Measurements from ENCODE around the gene PLEKHA5.
A peak's percentile ranks its signal among the peaks of the same experiment; 100 is the strongest.
"Not testable (repeated sequence)": the region's sequence is repeated elsewhere in the genome, so short reads cannot be mapped to it uniquely, and the experiment has no call there.

PLEKHA5 gene, protein sequence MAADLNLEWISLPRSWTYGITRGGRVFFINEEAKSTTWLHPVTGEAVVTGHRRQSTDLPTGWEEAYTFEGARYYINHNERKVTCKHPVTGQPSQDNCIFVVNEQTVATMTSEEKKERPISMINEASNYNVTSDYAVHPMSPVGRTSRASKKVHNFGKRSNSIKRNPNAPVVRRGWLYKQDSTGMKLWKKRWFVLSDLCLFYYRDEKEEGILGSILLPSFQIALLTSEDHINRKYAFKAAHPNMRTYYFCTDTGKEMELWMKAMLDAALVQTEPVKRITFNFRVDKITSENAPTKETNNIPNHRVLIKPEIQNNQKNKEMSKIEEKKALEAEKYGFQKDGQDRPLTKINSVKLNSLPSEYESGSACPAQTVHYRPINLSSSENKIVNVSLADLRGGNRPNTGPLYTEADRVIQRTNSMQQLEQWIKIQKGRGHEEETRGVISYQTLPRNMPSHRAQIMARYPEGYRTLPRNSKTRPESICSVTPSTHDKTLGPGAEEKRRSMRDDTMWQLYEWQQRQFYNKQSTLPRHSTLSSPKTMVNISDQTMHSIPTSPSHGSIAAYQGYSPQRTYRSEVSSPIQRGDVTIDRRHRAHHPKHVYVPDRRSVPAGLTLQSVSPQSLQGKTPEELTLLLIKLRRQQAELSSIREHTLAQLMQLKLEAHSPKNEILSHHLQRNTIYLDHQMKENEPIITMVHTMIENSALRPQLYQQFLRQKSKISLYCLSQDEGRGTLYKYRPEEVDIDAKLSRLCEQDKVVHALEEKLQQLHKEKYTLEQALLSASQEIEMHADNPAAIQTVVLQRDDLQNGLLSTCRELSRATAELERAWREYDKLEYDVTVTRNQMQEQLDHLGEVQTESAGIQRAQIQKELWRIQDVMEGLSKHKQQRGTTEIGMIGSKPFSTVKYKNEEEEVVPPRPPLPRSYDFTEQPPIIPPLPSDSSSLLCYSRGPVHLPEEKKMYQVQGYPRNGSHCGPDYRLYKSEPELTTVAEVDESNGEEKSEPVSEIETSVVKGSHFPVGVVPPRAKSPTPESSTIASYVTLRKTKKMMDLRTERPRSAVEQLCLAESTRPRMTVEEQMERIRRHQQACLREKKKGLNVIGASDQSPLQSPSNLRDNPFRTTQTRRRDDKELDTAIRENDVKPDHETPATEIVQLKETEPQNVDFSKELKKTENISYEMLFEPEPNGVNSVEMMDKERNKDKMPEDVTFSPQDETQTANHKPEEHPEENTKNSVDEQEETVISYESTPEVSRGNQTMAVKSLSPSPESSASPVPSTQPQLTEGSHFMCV

DNA sequence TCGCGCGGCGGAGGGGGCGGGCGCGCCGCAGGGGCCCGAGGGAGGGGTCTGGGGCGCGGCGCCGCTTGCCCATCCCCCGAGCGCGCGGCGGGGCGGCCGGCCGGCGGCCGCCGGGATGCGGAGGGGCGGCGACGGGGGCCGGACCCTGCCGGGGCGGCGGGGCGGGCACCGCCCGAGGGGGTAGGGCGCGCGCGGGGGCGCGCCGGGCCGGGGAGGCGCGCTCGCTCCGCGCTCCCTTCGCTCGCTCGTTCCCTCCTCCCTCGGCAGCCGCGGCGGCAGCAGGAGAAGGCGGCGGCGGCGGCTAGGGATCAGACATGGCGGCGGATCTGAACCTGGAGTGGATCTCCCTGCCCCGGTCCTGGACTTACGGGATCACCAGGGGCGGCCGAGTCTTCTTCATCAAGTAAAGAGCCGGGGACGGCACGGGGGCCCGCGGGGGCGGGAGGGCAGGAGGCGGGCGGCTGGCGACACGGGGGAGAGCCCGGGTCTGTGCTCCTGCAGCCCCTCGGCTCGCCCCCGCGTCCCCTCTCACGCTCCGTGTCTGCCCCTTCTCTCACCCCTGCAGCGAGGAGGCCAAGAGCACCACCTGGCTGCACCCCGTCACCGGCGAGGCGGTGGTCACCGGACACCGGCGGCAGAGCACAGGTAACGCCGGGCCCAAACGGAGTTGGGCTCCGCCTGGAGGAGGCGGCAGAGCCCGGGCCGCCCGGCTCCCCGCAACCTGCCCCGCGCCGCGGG is at the start of gene PLEKHA5:
Gene PLEKHA5 (plus strand): TSS at position 248 of the 738 bp plus-strand sequence. CDS start 67 bp downstream, at position 315.
- peak; percentile 48 for DNase-seq

DNA sequence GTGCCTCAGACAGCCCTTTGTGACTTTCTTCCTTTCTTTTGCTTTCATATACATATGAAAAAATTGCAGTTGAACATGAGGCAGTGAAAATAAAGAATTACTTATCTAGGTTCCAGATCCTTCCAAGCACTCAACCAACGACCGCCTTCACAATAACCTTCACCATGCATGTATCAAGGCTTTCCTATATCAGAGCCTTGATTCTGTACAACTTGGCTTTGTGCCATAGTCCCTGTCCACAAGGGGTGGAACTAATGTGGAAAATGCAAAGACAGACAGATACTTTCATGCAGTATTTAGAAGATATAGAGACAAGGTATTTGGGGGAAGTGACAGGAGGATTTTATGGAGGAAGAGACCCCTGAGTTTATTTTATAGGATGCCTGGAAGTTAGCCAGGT is 48.6 kb upstream of the PLEKHA5 start:
- DNase-seq: no peak

DNA sequence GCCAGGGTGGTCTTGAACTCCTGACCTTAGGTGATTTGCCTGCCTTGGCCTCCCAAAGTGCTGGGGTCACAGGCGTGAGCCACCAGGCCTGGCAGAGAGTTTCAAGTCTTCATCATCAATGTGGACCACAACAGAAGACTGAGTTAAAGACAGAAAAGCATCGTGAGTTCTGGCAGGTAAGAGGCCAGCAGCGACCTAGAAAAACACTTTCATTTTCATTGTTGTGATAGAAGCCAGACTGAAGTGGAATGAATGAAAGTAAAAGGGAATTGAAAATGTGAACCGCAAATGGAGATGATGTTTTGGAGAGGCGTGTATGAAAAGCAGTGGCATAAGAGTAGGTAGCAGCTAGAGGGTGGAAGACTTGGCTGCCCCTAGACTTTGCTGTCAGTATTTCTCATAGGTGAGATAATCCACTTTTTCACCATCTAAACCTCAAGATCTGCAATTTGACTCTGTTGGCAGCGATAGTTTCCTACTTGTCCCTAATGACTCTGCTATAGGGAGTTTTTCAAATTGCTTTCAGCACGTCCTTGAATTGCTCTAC is 47.1 kb upstream of the PLEKHA5 start:
- no peak for DNase-seq

DNA sequence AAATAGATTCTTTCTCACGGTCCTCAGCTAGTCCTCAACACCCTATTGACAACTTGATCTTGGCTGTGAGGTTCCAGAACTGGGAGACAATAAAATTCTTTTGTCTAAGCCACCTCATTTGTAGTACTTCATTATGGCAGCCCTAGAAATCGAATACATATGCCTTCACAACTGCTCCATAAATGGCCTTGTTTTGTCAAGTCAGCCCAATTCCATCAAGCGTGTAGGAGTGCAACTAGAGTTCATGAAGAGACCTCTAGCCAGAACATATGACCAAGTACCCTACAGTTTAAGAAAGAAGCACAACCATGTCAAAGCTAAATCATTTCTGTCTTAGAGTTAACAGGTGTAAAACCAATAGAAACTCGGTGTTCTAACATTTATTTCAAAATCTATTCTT is 45.0 kb upstream of the PLEKHA5 start:
- no peak for DNase-seq

DNA sequence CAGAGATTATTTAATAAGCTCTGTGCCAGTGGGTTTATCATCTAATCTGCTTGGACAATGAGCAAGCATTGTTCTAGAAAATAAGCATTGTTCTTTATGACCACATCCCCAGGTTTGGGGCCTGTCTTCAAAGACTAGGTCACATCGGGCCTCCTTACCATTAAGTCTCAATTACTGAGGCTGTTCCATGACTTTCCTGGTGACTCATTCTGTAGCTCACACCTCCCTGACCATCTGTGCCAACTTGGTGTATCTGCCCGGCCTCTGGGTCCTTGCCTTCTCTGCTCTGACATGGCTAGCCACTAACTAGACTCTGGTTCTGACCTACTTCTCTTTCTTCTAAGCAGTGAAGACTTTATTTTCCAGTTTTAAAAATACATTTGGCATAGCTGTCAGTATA is 44.4 kb upstream of the PLEKHA5 start:
- no peak for DNase-seq

DNA sequence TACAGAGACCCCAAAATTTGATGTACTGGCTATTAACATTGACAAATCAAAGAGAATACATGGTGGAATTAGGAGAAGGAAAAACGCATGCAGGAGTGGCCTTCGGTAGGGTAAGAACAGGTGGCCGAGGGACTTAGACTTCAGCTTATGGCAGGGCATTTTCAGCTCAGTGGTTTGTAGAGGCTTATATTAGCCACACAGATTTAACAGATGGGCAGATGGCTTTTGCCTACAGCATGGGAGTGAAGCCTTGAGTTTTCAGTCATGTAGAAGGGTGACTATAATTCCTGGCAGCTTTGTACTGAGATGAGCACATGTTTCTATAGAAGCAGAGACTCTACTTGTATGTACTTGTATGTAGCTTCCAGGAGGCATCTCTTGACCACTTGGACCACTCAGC is 40.9 kb upstream of the PLEKHA5 start:
- no peak for DNase-seq

DNA sequence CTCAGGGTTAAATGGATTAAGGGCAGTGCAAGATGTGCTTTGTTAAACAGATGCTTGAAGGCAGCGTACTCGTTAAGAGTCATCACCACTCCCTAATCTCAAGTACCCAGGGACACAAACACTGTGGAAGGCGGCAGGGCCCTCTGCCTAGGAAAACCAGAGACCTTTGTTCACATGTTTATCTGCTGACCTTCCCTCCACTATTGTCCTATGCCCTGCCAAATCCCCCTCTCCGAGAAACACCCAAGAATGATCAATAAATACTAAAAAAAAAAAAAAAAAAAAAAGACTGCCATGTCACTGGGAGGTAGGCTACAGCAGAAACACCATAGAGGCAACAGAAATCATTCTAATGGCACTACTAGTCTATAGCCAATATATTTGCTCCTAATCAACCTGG is 37.1 kb upstream of the PLEKHA5 start:
- DNase-seq: not testable (repeated sequence)

DNA sequence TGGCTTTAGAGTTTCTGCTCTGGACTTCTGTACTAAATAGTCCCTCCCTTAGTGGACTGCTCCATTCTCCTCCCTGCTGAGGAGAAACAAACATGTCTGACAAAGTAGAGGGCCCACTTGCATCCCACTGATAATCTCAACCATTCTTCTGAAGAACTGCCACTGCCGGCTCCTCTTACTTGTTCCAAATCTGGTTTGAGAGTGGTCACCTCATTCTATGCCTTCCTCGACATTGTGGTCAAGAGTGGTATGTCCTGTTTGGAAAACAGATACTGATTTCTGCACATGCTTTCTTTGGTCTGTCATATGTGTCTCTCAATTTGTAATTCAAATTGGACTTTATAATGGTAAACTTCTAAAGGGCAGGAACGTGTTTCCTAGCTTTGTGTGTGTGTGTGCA is 36.3 kb upstream of the PLEKHA5 start:
- DNase-seq: no peak

DNA sequence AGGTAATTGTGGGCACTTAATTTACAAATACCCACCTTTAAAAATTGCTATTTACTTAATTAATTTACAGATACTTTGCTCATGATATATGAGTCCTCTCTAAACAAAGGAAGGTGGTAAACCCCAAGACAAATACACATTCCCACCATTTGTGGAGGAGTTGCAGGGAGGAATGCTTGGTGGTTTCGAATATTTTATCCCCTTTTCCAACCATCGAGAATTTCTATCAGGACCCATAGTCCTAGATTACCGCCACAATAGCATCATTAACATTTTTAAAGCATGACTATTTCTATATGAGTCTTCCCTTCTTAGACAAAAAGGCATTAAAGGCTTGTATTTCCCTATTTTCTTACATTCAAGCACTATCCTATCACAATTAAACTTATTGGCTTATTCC is 34.2 kb upstream of the PLEKHA5 start:
- DNase-seq: no peak

DNA sequence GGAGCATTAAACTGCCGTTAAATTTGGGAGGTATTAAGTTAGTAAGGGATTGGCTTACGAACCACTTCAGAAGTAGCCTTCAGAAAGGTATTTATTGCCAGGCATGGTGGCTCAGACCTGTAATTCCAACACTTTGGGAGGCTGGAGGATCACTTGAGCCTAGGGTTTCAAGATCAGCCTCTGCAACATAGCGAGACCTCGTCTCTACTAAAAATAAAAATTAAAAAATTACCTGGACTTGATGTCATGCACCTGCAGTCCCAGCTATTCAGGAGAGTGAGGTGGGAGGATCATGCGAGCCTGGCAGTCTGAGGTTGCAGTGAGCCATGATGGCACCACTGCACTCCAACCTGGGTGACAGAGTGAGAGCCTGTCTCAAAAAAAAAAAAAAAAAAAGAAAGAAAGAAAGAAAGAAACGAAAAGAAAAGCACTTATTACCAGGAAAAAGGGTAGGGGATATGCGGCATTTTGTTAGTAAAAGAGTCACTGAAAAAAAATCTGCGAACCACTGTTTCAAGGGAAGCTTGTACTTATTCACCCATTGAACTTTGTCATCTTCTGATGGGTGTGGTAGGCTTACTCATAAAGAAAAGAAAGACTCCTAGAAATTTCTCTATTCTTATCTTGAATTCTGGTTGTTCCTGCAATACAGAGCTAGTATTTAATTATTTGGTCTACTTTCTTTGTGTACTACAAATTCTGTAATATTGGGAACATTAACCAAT is 33.6 kb upstream of the PLEKHA5 start:
- DNase-seq: no peak

DNA sequence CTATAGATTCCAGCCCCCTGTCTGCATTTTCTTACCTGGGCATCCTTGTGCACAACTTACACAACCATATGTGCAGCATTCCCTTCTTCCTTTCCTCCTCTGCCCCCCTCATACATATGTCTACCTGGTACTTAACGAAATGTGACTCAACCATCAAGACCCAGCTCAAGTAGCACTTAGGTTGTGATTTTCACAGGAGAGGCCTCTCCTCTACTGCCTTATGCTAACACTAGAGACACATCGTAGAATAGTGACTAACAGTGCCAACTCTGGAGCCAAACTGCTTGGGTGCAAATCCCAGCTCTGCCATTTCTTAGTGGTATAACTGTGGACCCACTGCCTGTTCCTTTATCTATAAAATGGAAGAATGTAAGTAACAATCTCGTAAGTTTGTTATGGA is 24.1 kb upstream of the PLEKHA5 start:
- DNase-seq: no peak

DNA sequence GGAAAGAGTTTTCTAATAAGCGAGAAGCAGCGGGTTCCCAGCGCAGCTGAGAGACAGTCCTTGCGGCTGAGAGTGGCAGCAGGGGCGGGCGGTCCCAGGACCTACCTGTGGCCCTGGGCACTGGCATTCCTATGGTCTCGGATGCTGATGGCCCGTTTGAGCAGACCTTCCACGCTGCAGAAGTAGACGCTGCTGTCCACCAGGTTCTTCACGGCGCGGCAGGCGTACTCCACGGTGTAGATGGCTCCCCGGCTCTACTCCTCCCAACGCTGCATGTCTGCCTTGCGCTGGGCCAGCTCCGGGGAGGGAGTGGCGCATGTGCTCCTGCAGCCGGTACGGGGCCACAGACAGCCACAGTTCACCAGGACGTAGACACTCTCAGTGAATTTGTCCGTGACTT is 21.8 kb upstream of the PLEKHA5 start:
- no peak for DNase-seq

DNA sequence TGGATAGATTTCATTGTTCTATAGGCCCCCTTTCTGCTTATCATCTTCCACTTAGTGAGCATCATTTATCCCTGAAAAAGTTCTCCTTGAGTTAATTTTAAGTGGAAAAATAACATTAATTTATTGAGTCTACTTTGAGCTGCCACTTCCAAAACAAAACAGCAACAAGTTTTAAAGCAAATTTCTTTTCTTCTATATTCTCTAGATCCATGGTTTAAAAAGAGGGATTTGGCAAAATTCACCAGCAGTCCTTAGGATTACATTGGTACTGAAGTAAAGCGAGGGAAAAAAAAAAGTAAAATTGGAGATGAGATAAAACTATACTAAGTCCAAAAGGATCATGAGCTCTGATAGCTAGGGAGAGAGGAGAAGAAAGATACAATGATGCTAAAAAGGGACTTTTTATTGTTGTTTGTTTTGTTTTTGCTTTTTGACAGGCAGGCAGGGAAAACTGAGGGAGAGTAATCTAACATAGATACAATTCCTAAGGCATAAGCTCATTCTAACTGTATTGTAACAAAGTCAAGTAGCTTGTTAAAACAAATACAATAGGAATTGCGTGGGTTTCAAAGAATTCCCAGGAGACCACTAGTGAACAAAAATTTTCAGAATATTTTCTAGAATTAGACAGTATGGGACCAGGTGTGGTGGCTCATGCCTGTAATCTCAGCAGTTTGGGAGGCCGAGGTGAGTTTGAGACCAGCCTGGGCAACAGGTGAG is 19.2 kb upstream of the PLEKHA5 start:
- no peak for DNase-seq

DNA sequence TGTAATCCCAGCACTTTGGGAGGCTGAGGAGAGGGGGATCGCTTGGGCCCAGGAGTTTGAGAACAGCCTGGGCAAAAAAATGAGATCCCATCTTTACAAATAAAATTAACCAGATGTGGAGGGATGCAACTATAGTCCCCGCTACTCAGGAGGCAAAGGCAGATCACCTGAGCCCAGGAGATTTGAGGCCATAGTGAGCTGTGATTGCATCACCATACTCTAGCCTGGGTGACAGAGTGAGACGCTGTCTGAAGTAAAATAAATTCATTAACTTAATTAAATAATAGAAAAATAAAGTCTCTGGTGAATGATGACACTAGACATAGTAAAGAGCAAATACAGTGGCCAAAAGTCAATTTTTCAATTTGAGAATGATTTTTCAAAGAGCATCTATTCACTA is 16.1 kb upstream of the PLEKHA5 start:
- DNase-seq: no peak

DNA sequence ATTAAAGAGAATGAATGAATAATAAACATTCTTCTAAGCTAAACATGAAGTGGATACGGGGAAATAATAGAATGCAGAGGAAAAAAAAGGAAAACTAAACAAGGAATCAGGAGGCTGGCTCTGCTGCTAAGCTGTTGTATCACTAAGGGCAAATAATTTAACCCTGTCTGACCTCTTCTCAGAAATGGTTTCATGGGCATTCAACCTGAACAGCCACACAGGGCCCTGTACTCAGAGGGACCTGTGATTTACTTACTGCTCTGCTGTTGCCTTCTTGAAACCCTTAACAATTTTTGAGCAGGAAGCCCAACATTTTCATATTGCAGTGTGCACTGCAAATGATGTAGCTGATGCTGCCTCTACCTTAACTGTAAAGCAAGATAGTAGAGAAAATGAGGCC is 14.2 kb upstream of the PLEKHA5 start:
- no peak for DNase-seq

DNA sequence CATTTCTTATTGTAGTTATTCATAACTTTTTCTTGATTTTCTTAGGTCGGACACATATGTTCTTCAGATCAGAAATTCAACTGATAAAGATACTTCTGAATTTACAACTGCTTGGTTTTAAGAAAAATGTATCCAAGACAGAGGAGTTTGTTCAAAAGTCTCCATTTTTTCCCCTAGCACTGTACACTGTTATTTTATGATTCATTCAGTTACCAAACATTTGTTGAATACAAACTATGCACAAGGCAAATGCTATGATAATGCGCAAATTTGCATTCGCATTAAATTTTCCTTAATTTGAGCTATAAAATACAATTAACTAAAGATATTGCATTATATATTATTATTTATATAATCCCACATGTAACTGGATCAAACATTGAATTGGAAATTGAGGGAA is 10.1 kb upstream of the PLEKHA5 start:
- DNase-seq: no peak

DNA sequence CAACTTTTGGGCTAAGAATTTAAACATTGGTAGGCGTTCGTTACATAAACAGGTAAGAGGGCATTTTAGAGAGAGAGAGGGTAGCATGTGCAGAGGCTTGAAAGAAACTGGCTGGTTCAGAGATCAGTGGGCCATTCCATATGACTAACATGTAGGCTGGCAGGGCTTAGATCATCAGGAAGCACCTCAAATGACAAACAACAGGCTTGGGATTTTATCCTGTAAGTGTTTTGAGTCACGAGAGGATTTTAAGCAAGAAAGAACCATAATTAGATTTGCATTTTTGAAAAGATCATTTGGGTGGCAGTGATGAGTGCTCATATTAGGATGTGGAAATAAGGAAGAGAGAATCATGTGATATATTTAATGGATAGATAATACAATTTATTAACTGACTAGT is 8.7 kb upstream of the PLEKHA5 start:
- DNase-seq: no peak

DNA sequence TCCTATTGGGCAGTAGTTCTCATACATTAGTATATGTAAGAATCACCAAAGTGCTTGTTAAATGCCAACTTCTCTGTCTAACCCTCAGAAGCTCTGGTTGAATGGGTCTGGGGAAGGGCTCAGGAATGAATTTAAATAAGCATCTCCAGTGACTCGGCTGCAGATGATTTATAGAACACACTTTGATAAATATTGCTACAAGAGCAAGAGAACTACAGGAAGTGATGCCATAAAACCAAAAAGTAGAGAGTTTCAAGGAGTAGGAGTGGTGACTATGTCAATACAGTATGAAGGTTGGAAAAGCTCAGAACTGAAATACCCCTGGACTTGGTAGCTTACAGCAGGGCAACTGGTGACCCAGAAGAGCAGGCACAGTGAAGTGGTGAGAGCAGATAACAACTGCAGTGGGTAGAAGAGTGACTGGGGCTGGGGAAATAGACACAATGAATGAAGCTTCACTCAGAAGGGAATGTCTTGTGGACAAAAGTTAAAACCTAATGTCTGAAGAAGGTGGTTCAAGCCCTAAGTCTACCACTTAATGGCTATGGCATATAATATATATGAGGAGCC is 8.0 kb upstream of the PLEKHA5 start:
- no peak for DNase-seq

DNA sequence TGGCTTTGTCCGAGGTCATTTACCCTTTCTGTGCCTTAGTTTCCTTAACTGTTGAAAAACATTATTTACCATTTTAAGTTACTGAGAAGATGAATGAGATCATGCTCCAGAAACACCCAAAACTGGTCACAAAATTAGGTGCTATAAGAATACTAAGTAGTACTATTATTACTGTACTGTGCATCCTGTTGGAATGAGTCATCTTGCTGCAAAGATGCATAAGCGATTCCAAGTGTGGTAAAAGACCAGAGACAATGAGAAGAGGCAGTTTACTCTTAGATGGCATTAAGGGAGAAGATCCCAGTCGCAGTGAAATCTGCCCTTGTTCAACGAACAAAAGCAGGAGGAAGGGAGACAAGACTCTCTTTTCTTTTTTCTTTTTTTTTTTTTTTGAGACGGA is 4.2 kb upstream of the PLEKHA5 start:
- no peak for DNase-seq

DNA sequence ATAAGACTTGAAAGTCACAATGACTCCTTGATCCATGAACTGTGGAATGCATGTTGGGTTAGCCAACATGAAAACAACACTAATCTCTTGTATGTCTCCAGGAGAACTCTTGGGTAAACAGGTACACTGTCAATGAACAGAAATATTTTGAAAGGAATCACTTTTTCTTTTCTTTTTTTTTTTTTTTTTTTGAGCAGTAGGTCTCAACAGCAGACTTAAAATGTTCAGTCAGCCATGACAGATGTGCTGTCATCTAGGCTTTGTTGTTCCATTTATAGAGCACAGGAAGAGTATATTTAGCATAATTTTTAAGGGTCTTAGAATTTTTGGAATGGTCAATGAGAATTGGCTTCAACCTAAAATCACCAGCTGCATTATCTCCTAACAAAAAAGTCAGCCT is 2.3 kb upstream of the PLEKHA5 start:
- no peak for DNase-seq

DNA sequence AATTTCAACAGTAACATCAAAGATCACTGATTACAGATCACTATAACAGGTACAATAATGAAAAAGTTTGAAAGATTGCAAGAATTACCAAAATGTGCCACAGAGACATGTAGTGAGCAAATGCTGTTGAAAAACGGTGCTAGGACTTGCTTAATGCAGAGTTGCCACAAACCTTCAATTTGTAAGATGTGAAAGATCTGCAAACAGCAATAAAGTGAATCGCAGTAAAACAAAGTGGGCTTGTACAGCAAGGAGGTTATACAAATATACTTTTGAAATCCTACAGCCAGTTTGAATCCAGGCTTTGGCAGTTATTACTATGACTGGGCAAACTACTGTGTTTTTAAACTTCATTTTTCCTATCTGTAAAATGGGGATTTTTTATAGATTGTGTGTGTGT is 1.0 kb upstream of the PLEKHA5 start:
- DNase-seq: no peak

Measured in midbrain (tissue), 1 donor.